GM19455 (cell line): ENCODE measurements around the gene ACIN1.
"Not testable (repeated sequence)": the region's sequence is repeated elsewhere in the genome, so short reads cannot be mapped to it uniquely, and the experiment has no call there.

Source experiments
- ATAC-seq: cut with Tn5 transposase; IDR thresholded peaks from one replicate; pipeline ENCODE4 v1.9.1; 2021; ENCODE audit not compliant: unreplicated experiment

The ACIN1 gene

DNA sequence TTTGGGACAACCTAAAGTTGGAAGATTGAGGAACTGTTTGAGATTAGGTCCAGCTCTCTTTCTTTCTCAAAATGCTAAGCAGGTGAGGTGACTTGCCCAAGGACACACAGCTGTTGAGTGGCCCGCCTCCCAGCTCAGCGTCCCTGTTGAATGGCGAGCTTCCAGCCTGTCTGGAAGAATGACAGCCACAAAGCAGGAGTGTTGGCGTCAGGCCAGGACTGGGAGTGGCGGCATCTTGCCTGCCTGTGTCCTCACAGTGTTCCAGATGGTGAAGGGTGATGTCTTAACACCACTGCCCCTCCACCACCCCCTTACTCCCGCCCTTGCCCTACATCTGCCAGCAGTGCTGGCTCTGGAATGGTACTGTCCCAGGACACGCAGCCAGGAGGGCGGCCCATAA is 28.5 kb upstream of the ACIN1 start:
- no peak for ATAC-seq

DNA sequence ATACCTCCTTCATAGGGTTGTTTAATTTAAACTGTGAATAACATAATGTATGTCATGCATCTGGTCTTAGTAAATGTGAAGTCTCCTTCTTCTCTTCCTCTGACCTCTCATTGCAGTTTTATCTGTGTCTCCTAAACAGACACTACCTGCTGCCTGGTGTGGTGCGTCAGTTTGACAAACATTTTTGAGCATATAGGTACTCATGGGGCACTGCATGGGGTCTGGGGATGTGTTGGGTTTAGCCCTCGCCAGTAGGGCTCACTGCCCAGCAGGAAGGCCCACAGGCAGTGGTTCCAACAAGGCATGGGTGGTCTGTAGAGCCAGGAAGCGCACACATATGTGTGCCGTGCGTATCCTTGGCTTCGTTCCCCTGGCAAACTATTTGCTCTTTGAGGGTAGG is 27.1 kb upstream of the ACIN1 start:
- no peak for ATAC-seq

DNA sequence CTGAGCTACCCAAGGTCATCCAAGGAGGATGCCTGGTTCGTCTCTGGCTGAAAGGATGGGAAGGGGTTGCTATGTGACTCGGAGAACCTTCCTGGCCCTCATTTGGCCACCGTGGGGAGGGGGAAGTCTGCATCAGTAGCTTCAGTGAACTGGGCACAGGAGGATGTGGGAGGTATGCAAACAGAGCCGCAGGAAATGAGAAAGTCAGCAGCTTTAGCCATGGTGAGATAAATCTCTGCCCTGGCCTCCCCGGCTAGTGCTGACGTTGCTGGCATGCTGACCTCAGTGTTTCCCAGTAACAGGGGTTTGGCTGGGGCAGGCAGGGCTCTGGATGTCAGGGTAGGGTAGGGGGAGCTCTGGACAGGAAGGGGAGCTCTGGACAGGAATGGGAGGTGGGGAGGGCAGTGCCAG is 26.4 kb upstream of the ACIN1 start:
- no peak for ATAC-seq

DNA sequence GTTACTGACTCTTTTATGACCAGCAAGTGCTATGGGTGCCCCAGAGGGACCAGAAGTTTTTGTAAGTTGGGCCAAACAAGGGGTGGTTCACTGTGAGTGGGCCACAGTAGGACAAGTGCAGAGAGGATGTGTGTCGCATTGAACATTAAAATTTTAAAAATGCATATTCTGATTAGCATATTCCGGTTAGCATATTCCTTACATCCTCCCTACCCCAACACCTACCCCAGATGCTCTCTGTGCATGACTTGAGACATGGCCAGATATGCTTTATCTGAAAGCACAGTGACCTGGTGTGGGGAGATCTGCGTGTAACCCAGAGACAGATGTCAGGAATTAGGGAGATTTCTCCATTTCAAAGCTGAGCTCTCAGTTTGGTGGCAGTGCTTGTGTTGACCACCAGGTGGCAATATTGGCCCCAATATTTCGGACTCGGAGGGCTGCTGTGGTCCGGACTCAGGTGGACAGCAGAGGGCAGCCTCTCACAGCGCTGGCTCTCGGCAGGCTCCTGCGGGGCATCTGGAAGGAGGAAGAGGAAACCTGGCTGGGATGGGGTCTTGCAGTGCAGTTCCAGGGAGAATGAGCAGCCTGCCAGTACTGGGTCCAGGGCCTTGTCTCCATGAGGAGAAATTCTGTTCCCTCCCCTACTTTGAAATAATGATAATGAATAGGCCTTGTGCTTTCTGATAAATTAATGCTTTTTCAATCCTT is 25.8 kb upstream of the ACIN1 start:
- peak; percentile 82 for ATAC-seq

DNA sequence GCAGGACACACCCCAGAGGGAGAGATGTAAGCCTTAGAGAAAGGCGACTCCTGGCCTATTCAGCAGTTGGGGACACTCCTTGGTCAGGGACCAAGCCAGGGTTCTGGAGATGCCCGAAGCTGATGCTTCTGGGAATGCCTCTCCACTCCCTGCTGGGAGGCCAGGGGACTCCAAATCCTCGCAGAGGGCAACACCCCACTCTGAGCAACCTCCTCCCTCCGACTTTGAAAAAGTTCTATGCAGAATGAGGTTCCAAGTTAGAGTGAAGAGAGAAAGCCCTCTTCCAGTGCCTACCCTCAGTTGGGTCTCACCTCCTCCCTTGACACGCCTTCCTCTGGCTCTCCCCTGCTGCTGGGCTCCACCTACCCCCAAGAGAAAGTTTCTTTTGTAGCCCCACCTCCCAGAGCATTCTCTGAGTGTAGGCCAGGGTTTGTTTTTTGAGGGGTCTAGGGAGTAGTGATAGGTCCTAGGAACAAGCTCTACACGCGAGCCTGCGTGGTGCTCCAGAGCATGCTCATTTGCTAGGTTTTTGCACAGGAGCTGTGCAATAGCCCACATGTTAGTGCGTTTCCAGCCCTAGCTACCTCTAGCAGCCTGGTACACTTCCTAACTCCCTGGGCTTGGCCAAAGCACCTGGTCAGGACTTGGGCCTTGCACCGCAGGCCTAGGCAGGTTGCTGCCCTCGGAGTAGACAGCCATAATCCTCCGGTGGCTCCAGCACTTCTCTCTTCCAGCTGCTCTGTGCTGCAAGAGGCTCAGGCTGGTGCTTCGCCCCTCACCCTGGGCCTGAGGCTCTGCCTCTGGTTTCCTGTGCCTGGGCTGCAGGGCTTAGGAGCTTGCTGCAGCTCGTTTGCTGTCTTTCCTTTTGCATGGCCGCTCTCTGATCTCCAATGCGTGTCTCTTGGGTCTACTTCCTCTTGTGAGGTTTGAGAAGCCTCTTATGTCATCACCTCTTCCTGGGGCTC is 24.7 kb upstream of the ACIN1 start:
- no peak for ATAC-seq

DNA sequence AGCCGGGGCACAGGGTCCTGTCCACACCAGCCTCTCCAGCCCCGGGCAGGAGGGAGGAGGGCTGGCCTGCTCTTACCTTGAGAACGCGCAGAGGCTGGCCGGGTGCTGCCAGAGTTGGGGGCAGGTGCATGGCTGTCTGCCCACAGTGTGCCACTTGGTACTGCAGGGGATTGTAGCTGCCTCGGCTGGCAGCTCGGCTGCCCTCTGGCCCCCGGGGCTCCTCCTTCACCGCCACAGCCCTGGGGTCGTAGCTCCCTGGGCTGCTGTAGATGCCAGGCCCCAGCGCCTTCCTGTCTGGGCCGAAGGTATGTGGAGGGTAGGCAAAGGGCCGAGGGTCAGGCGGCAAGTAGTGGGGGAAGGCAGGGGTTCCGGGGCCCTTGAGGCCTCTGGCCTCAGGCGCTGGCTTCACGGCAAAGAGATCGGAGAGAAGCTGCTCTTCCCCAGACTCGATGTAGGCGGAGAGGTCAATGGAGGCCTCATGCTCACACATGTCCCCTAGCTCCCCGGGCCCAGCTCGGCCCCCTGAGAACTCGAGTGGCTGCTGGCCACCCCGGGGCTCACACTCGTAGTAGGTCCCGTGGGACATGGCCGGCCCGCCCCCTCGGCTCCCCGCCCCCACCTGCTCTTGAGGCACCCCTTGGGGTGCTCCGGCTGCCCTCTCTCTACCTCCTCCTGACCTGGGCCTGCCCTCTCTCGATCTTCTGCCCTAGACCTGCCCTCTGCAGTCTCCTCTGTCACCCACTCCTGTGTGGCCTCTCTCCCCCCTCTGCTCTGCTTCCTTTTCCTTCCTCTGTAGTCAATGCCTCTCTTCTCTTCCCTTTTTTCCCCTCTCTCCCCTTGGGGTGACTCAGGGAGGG is 23.8 kb upstream of the ACIN1 start, which contains the start of gene CEBPE:
Gene CEBPE, minus strand, starts transcription at position 750 of the 857 bp plus-strand sequence. Its CDS starts 164 bp downstream, at position 586.
- ATAC-seq, result no peak

DNA sequence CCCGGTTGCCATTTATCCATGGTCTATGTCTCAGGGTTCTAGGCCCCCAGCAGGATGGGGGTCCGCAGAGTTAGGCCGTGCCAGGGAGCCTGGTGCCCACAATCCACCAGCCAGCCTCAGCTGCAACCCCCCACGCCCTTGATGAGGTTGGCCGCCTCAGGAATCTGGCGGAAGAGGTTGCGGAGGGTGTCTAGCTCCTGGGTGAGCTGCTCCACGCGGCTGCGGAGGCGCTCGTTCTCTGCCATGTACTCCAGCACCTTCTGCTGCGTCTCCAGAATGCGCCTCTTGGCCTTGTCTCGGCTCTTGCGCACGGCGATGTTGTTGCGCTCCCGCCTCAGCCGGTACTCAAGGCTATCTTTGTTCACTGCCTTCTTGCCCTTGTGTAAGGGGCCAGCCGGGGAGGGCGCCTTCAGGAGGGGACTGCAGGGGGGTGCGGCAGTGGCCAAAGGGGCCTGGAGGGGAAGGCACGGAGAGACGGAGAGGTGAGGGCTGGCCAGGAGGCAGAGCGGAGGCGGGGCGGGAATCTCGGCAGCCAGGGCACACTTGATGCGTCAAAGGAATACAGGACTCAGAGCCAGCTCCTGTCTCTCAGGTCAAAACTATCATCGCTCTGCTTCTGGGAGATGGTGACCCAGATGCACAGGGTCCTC is 22.6 kb upstream of the ACIN1 start:
- no peak for ATAC-seq

DNA sequence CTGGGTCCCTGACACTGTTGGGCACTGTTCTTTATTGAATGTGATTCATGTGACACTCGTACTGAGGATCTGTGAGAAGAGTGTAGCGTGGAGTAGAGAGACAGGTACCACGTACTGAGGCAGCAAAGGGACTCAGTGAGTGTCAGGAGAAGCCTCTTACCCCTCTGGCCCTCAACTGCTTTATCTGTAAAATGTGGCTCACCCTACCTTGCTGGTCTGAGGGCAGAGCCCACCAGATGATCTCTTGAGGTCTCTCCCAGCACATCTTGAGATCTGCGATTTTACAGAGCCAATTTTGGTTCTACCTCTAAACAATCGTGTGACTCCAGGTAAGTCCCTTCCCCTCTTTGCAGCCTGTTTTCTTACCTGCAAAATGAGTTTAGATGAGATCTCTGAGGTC is 21.0 kb upstream of the ACIN1 start:
- ATAC-seq, result no peak

DNA sequence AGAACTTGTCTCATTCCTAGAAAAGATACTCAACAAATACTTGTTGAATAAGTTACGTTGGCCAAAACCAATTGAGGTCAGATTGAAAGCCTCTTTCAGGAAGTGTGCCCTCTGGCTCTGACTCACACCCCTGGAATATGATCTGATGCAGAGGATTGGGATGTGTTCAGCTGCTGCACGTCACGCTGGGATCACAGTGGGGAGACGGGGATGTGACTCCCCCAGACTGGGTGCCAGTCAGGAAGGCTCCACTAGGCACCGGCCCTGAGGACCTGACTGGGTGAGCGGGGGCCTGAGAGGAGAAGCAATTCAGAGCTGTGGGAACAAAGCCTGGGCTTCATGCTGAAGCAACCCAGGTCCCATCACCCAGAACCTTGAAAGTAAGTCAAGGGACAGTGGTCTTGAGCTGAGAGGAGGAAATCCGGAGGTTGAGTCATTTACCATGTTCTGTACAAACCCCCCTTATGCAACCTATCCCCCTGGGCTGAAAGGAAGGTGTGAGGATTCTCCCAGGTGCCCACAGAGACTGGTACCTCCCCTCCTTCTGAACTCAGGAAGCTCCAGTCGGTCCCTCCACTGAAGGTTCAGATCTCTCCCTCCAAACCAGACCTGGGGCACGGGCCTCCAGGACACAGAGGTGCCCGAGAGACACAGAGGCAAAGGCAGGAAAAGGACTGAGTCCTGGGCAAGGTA is 20.2 kb upstream of the ACIN1 start:
- ATAC-seq, result no peak

DNA sequence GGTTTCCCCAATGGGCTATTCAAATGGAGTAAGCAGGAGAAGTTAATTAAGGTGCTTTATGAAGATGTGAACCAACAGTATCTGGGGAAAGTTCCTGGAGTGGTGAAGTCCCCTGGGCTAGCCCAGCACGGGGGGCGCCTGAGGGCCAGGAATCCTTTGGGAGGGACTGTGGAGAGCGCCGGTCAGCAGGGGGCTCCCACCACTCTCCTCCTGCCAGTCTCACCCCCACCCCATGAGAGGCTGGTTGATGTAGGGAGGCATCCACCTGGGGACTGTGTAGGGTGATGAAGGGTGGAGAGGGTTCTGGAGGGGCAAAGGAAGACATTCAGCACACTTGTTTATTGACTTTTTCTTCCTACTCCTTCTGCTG is 19.7 kb upstream of the ACIN1 start:
- no peak for ATAC-seq

DNA sequence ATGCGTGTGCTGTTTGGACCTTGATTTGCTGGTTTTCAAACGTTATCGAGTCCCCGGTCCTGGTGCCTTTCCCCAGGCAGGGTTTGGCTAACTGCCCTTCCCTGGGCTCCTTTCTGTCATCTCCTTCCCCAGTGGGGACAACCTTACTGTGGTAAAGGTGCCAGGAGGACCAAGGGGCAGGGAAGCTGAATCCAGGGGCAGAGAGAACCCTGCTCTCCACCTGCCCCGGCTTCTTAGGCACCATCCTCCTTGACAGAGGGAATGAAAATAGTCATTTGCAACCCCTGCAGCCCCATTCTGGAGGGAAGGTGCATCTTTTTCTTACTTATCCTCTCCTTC is 19.2 kb upstream of the ACIN1 start:
- no peak for ATAC-seq

DNA sequence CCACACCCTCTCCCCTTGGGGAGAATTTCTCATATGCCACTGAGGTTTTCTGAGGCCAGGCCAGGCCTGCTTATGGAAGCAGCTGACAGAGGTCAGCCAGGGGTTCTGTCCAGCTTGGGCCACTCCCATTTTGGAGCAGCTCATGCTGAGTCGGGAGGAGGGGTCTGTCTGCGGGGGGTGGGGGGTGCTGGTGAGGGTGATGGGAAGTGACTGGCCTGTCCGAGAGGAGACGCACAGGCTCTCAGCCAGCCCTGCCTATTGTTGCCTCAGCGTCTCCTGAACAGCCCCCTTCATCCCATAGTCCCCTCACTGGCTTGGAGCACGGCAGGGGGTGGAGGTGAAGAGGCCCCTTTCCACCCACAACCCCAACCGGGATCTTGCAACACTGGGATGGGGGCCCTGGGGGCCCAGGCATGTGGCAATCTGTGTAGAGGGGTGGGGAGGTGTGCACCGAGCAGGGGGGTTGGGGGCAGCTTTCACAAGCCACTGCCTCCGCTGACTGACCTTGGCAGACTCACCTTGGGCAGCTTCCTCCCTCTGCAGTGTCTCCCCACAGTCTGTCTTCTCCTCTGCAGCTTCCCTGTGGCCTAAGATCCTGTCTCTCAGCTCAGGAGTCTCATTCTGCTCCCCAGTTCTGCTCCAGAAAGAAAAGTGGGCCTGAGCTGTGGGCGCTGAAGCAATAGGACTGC is 18.6 kb upstream of the ACIN1 start:
- ATAC-seq, result no peak

DNA sequence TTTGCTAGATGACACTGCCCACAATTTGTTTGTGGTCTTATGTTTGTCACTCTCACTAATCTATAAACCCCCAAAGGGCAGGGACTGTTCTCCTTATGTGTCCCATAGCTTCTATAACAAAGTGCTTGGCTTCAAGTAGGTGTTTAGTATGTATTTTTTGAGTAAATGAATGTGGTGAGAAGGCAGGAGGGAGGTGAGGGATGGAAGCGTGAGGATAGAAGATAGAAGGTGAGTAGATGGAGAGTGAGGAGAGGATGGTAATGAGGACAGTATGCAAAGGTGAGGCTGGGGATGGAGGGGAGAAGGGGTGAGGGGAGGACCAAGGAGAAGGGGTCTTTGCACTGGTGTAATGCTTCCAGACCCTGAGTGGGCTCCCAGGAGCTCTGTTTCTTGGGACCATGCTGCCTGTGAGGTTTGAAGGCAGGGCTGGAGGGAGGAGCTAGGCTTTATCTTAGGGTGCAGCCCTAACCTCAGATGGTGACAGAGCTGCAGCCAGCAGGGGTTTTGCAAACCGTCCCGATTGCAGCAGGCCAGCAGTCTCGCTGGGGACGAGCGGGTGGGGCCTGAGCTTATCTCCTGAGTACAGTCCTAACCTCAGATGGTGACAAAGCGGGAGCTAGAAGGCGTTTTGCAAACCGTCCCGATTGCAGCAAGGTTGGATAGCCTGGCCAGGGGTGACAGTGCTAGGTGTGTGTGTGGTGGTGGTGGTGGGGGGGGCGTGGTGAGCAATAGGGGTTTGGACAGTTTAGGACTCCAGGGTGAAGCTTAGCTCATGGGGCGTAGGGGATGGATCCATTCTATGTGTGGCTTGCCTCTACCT is 17.6 kb upstream of the ACIN1 start:
- no peak for ATAC-seq

DNA sequence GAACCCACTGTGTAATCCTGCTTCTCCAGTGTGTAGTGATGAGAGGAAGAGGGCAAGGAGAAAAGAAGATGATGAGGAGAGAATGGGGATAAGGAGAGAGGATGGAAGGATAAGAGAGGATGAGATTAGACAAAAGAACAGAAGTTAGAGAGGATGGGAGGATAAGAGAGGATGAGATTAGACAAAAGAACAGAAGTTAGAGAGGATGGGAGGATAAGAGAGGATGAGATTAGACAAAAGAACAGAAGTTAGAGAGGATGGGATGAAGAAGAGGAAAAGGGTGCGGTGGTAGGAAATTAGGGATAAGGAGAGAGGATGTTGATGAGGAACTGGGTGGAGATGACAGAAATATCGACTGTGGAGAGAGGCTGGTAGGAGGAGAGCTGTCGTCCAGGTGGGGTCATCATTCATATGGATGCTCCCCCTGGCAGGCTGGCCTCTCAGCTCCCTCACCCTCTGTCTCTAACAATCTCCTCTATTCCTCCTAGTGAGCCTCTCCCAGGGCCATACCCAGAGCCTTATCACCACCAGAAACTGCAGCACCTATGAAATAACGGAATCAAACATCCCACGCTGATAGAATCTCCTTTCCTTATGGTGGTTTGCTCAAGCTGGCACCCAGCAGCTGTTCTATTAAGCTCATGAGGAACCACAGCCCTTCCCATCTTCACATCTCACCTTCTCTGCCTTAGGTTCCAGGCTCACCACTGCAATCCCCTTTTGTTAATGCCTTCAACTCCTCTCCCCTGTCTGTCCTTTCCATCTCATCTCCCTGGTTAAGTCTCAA is 15.8 kb upstream of the ACIN1 start:
- ATAC-seq, result no peak

DNA sequence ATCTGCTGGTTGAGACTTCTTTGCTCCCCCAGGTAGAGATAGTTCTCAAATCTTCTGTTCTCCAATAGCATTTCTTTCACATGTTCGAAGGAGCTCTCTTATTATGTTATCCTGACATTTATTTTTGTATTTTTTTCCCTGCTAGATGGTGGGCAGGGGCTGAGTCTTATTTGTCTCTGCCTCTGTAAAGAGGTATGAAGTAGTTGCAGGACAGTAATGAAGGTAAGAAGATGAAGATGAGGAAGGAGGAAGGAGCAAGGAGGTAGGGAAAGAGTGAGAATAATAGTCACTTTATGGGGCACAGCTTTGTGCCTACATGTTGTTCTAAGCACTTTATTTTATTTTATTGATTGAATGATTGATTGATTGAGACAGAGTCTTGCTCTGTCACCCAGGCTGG is 14.8 kb upstream of the ACIN1 start:
- ATAC-seq, result no peak

DNA sequence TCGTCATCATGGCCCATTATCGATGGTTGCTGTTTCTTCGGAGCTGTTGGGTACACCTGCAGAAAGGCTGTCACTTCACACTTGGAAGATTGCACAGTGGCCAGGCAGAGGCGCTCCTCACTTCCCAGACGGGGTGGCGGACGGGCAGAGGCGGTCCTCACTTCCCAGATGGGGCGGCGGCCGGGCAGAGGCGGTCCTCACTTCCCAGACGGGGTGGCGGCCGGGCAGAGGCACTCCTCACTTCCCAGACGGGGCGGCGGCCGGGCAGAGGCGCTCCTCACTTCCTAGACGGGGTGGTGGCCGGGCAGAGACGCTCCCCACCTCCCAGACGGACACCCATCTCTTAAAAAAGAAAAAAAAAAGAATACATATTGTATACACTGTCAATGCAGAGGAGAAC is 13.2 kb upstream of the ACIN1 start:
- not testable (repeated sequence) for ATAC-seq

DNA sequence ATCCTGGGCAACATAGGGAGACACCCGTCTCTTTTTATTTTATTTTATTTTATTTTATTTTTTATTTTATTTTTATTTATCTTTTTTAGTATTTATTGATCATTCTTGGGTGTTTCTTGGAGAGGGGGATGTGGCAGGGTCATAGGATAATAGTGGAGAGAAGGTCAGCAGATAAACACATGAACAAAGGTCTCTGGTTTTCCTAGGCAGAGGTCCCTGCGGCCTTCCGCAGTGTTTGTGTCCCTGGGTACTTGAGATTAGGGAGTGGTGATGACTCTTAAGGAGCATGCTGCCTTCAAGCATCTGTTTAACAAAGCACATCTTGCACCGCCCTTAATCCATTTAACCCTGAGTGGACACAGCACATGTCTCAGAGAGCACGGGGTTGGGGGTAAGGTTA is 12.7 kb upstream of the ACIN1 start:
- ATAC-seq, result not testable (repeated sequence)

DNA sequence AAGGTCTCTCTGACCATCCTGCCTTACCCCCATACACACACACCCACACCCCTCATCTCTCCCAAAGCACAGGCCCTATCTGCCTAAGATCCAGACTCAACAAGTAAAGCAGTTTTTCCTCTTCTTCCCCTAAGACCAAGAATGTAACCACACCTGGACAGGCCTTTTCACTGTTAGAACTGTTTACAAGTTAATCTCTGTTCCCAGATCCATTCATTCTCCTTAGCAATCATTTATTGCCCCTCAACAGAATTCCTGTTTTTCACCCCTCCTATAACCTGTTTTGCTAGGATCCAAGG is 11.8 kb upstream of the ACIN1 start:
- ATAC-seq, result no peak
